ENCODE data around the gene DNAJC27.

DNAJC27 gene

GRCh38 chr2:24906466-24906865 is 65.3 kb downstream of the DNAJC27 start:
- no peak for DNase-seq (ENCODE audit: low spot score)

- no peak for DNase-seq (ENCODE audit: low spot score)
Observed at GRCh38 chr2:24903161-24904103, 68.3 kb downstream of the DNAJC27 start.

GRCh38 chr2:24899361-24899910 is 72.3 kb downstream of the DNAJC27 start:
- no peak for DNase-seq (ENCODE audit: low spot score)

GRCh38 chr2:24898122-24899109 is 73.3 kb downstream of the DNAJC27 start:
- no peak for DNase-seq (ENCODE audit: low spot score)

GRCh38 chr2:24894750-24895149 is 77.0 kb downstream of the DNAJC27 start:
- no peak for DNase-seq (ENCODE audit: low spot score)

- no peak for DNase-seq (ENCODE audit: low spot score)
Observed at GRCh38 chr2:24893934-24894333, 77.8 kb downstream of the DNAJC27 start.
